SK-N-SH treated with all-trans-retinoic acid at 6 μM for 48 hours (cell line): Measurements from ENCODE around the gene TMPRSS6.

Experiments used
- ATAC-seq: fragments of 200-7000 bp; cut with Tn5 transposase; 3 replicates; pipeline ENCODE4 v1.9.1; 2020; ENCODE audit warnings: mild to moderate bottlenecking, moderate library complexity
- ARNTL ChIP-seq: fragments of 450-650 bp; formaldehyde crosslinking; IDR thresholded peaks from 2 replicates; pipeline ENCODE4 v1.5.0; 2020; ENCODE audit warnings: low read depth, mild to moderate bottlenecking, moderate library complexity, borderline replicate concordance
- CSDC2 ChIP-seq: fragments of 250-450 bp; sonication (Bioruptor Pico); IDR thresholded peaks from 2 replicates; pipeline ENCODE4 v1.5.0; 2020; ENCODE audit warnings: mild to moderate bottlenecking, moderate library complexity
- ESRRG ChIP-seq: fragments of 250-450 bp; sonication (Bioruptor Pico); IDR thresholded peaks from 2 replicates; pipeline ENCODE4 v1.6.1; 2021; ENCODE audit warnings: mild to moderate bottlenecking
- GLIS3 ChIP-seq: fragments of 250-450 bp; sonication (Bioruptor Pico); IDR thresholded peaks from 2 replicates; pipeline ENCODE4 v1.5.0; 2020; ENCODE audit warnings: mild to moderate bottlenecking, moderate library complexity
- ISL1 ChIP-seq: fragments of 250-450 bp; sonication (Bioruptor Pico); IDR thresholded peaks from 2 replicates; pipeline ENCODE4 v2.1.2; 2022; ENCODE audit warnings: mild to moderate bottlenecking, moderate library complexity
- OSR1 ChIP-seq: fragments of 250-450 bp; sonication (Bioruptor Pico); IDR thresholded peaks from 2 replicates; pipeline ENCODE4 v1.8.0; 2022; ENCODE audit warnings: moderate library complexity, mild to moderate bottlenecking, inconsistent platforms
- PPARA ChIP-seq: fragments of 250-450 bp; sonication (Bioruptor Pico); IDR thresholded peaks from 2 replicates; pipeline ENCODE4 v1.5.0; 2020; ENCODE audit warnings: mild to moderate bottlenecking, borderline replicate concordance
- RARB ChIP-seq: fragments of 250-450 bp; sonication (Bioruptor Pico); IDR thresholded peaks from 2 replicates; pipeline ENCODE4 v1.8.0; 2021; ENCODE audit warnings: mild to moderate bottlenecking, moderate library complexity
- SNAI2 ChIP-seq: fragments of 250-450 bp; sonication (Bioruptor Pico); IDR thresholded peaks from 2 replicates; pipeline ENCODE4 v1.5.0; 2020; ENCODE audit warnings: mild to moderate bottlenecking, moderate library complexity
- TCF4 ChIP-seq: fragments of 250-450 bp; sonication (Bioruptor Pico); IDR thresholded peaks from 2 replicates; pipeline ENCODE4 v1.8.0; 2021; ENCODE audit warnings: mild to moderate bottlenecking, moderate library complexity, borderline replicate concordance
- TOX ChIP-seq: fragments of 250-450 bp; sonication (Bioruptor Pico); IDR thresholded peaks from 2 replicates; pipeline ENCODE4 v1.8.0; 2021; ENCODE audit warnings: mild to moderate bottlenecking, moderate library complexity, borderline replicate concordance
- ZC3H10 ChIP-seq: fragments of 250-450 bp; sonication (Bioruptor Pico); IDR thresholded peaks from 2 replicates; pipeline ENCODE4 v1.5.1; 2021; ENCODE audit warnings: mild to moderate bottlenecking, moderate library complexity
- ZFP3 ChIP-seq: fragments of 250-450 bp; sonication (Bioruptor Pico); IDR thresholded peaks from 2 replicates; pipeline ENCODE4 v1.5.0; 2020; ENCODE audit warnings: mild to moderate bottlenecking, moderate library complexity
- ZFP30 ChIP-seq: fragments of 450-650 bp; formaldehyde crosslinking; IDR thresholded peaks from 2 replicates; pipeline ENCODE4 v1.5.0; 2022; ENCODE audit warnings: mild to moderate bottlenecking, moderate library complexity
- ZNF565 ChIP-seq: fragments of 450-650 bp; formaldehyde crosslinking; conservative IDR thresholded peaks from 2 replicates; pipeline ENCODE4 v1.5.0; 2020; ENCODE audit warnings: low read depth, mild to moderate bottlenecking, moderate library complexity
- ZNF70 ChIP-seq: fragments of 450-650 bp; formaldehyde crosslinking; IDR thresholded peaks from 2 replicates; pipeline ENCODE4 v1.5.0; 2020; ENCODE audit warnings: mild to moderate bottlenecking, moderate library complexity
- ZNF8 ChIP-seq: fragments of 450-650 bp; formaldehyde crosslinking; IDR thresholded peaks from 2 replicates; pipeline ENCODE4 v1.5.0; 2020; ENCODE audit warnings: mild to moderate bottlenecking, moderate library complexity
- TF ChIP-seq, protein P1 (sequence below): fragments of 250-450 bp; sonication (Bioruptor Pico); IDR thresholded peaks from 2 replicates; pipeline ENCODE4 v1.8.0; 2020; ENCODE audit warnings: mild to moderate bottlenecking, moderate library complexity, borderline replicate concordance
- TF ChIP-seq, protein P2 (sequence below): fragments of 250-450 bp; sonication (Bioruptor Pico); IDR thresholded peaks from 2 replicates; pipeline ENCODE4 v1.5.0; 2020; ENCODE audit warnings: mild to moderate bottlenecking, moderate library complexity
- TF ChIP-seq, protein P3 (sequence below): fragments of 250-450 bp; sonication (Bioruptor Pico); IDR thresholded peaks from 2 replicates; pipeline ENCODE4 v1.8.0; 2021; ENCODE audit warnings: low read depth, mild to moderate bottlenecking, moderate library complexity, borderline replicate concordance
- TF ChIP-seq, protein P4 (sequence below): fragments of 250-450 bp; sonication (Bioruptor Pico); IDR thresholded peaks from 2 replicates; pipeline ENCODE4 v1.5.1; 2020; ENCODE audit warnings: low read depth, mild to moderate bottlenecking, moderate library complexity
- TF ChIP-seq, protein P5 (sequence below): fragments of 250-450 bp; sonication (Bioruptor Pico); IDR thresholded peaks from 2 replicates; pipeline ENCODE4 v1.5.1; 2021; ENCODE audit warnings: mild to moderate bottlenecking, moderate library complexity

Gene TMPRSS6

DNA sequence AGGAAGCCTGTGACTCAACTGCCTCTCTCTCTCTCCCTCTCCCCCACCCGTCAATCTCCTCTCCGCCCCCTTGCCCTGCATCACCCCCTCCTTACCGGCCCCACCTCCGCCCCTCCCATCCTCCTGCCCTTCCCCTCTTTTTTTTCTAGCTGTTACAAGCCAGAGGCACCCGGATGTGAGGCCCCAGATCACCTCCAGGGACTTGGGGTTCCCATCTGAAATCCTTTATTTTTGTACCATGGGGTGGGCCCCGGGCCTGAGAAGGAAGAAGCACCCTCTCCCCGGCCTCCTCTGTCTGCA is 47.2 kb downstream of the TMPRSS6 start:
- TF ChIP-seq ISL1 (no peak), RARB (CRISPR knock-in tag) (no peak), TCF4 (CRISPR knock-in tag) (no peak), OSR1 (CRISPR knock-in tag) (no peak), GLIS3 (CRISPR knock-in tag) (no peak)
- ATAC-seq = no peak

DNA sequence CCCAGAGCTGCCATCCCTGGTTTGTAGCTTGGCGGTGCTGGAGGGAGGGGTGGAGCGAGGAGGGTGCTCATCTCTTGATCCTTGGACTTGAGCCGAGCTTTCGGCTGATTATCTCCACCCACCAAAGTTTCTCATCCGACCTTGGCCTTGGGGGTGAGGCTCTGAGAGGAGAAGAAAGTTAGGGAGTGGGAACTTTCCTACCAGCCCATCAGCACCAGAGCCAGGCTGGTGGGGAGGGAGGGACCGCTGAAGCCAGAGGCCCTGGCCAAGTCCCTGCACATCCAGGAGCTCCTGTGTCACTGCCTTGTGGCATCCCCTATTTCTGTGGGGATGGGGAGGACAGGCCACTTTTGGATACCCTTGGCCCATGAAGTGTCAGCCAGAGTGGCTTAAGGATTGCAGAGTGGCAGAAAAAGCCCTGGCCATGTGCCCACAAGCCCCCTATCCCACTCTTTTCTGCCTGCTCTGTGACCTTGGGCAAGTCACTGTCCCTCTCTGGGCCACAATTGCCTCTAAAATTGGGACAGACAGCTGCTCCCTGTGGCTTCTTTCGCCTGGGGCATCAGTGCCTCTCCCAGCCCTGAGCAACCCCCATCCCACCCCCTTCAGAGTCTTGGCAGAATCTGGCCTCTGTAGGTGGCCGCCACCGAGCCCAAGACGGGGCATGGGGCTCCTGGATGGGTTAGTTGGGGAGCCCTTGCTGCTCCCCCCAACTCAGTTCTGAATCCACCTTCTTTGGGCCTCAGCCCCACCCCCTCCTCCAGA is 47.7 kb downstream of the TMPRSS6 start:
- ATAC-seq = no peak
- TF ChIP-seq PPARA (CRISPR knock-in tag) (no peak), ESRRG (CRISPR knock-in tag) (no peak), ARNTL (CRISPR knock-in tag) (no peak), ZFP3 (CRISPR knock-in tag) (no peak), ZNF70 (CRISPR knock-in tag) (no peak)

DNA sequence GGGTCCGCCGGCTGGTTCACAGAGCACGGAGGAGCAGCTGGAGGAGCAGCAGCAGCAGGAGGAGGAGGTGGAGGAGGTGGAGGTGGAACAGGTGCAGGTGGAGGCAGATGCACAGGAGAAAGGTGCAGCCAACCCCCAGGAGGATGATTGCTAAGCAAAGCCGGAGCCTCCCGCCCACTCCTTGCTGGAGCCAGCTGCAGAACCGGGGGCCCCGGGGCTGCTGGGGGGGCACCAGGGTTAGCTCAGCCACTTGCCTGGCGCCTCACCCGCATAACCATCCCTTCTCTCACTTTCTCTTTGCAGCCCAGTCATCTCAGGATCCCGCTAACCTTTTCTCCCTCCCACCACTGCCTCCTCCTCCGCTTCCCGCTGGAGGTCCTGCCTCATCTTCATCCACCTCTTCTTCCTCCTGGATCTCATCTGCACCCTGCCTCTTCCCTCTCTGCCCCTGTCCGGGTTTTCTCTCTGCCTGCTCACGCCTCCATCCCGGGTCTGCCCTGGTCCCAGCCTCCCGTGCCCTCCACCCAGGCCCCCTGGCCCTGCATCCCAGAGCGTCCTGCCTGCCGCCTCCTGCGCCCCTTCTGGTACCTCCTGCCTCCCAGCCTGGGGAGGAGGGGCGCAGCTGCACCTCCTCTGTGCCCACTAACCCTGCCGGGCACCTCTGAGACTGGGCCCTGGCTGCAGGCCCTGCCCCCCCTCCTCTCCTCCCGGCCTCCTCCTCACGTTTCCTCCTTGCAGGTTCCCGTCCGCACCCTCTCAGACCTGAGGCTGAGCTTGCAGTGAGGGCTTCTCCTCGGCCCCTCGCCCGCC is 48.5 kb downstream of the TMPRSS6 start:
- TF ChIP-seq CSDC2 (CRISPR knock-in tag) (no peak), TOX (CRISPR knock-in tag) (no peak), ESRRG (CRISPR knock-in tag) (no peak), ISL1 (no peak), OSR1 (CRISPR knock-in tag) (no peak), ZFP30 (CRISPR knock-in tag) (no peak), ZNF70 (CRISPR knock-in tag) (no peak), GLIS3 (CRISPR knock-in tag) (no peak), ZNF8 (CRISPR knock-in tag) (no peak), PPARA (CRISPR knock-in tag) (no peak), ZC3H10 (CRISPR knock-in tag) (no peak), ZFP3 (CRISPR knock-in tag) (no peak)
- TF ChIP-seq, protein P1, sequence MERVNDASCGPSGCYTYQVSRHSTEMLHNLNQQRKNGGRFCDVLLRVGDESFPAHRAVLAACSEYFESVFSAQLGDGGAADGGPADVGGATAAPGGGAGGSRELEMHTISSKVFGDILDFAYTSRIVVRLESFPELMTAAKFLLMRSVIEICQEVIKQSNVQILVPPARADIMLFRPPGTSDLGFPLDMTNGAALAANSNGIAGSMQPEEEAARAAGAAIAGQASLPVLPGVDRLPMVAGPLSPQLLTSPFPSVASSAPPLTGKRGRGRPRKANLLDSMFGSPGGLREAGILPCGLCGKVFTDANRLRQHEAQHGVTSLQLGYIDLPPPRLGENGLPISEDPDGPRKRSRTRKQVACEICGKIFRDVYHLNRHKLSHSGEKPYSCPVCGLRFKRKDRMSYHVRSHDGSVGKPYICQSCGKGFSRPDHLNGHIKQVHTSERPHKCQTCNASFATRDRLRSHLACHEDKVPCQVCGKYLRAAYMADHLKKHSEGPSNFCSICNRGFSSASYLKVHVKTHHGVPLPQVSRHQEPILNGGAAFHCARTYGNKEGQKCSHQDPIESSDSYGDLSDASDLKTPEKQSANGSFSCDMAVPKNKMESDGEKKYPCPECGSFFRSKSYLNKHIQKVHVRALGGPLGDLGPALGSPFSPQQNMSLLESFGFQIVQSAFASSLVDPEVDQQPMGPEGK (CRISPR knock-in tag) = no peak
- TF ChIP-seq, protein P2, sequence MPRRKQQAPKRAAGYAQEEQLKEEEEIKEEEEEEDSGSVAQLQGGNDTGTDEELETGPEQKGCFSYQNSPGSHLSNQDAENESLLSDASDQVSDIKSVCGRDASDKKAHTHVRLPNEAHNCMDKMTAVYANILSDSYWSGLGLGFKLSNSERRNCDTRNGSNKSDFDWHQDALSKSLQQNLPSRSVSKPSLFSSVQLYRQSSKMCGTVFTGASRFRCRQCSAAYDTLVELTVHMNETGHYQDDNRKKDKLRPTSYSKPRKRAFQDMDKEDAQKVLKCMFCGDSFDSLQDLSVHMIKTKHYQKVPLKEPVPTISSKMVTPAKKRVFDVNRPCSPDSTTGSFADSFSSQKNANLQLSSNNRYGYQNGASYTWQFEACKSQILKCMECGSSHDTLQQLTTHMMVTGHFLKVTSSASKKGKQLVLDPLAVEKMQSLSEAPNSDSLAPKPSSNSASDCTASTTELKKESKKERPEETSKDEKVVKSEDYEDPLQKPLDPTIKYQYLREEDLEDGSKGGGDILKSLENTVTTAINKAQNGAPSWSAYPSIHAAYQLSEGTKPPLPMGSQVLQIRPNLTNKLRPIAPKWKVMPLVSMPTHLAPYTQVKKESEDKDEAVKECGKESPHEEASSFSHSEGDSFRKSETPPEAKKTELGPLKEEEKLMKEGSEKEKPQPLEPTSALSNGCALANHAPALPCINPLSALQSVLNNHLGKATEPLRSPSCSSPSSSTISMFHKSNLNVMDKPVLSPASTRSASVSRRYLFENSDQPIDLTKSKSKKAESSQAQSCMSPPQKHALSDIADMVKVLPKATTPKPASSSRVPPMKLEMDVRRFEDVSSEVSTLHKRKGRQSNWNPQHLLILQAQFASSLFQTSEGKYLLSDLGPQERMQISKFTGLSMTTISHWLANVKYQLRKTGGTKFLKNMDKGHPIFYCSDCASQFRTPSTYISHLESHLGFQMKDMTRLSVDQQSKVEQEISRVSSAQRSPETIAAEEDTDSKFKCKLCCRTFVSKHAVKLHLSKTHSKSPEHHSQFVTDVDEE = no peak
- TF ChIP-seq, protein P3, sequence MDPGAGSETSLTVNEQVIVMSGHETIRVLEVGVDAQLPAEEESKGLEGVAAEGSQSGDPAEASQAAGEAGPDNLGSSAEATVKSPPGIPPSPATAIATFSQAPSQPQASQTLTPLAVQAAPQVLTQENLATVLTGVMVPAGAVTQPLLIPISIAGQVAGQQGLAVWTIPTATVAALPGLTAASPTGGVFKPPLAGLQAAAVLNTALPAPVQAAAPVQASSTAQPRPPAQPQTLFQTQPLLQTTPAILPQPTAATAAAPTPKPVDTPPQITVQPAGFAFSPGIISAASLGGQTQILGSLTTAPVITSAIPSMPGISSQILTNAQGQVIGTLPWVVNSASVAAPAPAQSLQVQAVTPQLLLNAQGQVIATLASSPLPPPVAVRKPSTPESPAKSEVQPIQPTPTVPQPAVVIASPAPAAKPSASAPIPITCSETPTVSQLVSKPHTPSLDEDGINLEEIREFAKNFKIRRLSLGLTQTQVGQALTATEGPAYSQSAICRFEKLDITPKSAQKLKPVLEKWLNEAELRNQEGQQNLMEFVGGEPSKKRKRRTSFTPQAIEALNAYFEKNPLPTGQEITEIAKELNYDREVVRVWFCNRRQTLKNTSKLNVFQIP = no peak
- TF ChIP-seq, protein P4, sequence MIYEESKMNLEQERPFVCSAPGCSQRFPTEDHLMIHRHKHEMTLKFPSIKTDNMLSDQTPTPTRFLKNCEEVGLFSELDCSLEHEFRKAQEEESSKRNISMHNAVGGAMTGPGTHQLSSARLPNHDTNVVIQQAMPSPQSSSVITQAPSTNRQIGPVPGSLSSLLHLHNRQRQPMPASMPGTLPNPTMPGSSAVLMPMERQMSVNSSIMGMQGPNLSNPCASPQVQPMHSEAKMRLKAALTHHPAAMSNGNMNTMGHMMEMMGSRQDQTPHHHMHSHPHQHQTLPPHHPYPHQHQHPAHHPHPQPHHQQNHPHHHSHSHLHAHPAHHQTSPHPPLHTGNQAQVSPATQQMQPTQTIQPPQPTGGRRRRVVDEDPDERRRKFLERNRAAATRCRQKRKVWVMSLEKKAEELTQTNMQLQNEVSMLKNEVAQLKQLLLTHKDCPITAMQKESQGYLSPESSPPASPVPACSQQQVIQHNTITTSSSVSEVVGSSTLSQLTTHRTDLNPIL (CRISPR knock-in tag) = no peak
- TF ChIP-seq, all 23 proteins: peak for 0
- ATAC-seq = no peak

DNA sequence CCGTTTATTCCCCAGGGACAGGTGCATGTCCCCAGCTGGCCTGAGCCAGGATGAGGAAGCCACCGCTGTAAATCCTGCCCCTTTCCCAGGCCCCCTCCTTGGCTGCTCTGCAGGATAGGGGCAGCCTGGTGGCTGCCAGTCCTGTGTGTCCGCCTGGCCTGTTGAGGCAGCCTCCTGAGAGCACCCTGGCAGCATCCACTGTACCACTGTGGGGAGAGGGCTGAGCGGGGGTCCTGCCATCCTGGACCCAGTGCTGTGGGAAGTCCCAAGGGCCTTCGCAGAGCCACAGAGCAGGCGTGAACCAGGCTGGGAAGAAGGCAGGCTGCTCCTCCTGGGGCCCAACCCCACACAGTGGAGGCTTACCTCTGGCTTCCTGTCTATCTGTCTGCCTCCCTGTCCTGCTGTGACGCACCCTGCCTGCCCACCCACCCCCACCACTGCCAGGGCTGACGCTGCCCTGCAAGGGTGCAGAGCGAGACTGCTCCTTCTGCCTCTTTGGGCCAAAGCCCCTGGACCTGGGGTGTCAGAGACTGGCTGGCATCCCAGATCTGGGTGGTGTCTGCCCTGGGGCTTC is 49.5 kb downstream of the TMPRSS6 start:
- TF ChIP-seq CSDC2 (CRISPR knock-in tag) = no peak
- TF ChIP-seq, protein P5, sequence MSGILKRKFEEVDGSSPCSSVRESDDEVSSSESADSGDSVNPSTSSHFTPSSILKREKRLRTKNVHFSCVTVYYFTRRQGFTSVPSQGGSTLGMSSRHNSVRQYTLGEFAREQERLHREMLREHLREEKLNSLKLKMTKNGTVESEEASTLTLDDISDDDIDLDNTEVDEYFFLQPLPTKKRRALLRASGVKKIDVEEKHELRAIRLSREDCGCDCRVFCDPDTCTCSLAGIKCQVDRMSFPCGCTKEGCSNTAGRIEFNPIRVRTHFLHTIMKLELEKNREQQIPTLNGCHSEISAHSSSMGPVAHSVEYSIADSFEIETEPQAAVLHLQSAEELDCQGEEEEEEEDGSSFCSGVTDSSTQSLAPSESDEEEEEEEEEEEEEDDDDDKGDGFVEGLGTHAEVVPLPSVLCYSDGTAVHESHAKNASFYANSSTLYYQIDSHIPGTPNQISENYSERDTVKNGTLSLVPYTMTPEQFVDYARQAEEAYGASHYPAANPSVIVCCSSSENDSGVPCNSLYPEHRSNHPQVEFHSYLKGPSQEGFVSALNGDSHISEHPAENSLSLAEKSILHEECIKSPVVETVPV (CRISPR knock-in tag) = no peak
- TF ChIP-seq TOX (CRISPR knock-in tag) = no peak
- TF ChIP-seq SNAI2 (CRISPR knock-in tag) = no peak
- no peak for TF ChIP-seq RARB (CRISPR knock-in tag)
- no peak for TF ChIP-seq ZC3H10 (CRISPR knock-in tag)
- no peak for TF ChIP-seq PPARA (CRISPR knock-in tag)
- TF ChIP-seq ZFP3 (CRISPR knock-in tag) = no peak
- TF ChIP-seq ZNF565 = no peak
- TF ChIP-seq ESRRG (CRISPR knock-in tag) = no peak
- TF ChIP-seq ARNTL (CRISPR knock-in tag) = no peak
- TF ChIP-seq ISL1 = no peak
- TF ChIP-seq OSR1 (CRISPR knock-in tag) = no peak
- TF ChIP-seq, protein P1 (CRISPR knock-in tag) = no peak
- no peak for ATAC-seq
